Ascending aorta (tissue), 2 donors: ENCODE measurements around the gene SOS2. TPM values are rescaled to one million over a fixed set of nuclear protein-coding genes. Genes with fewer than 3 reads are reported as not detected.

ENCODE experiments used
- DNase-seq, 2 donors: peaks; one replicate each; pipeline ENCODE4 v3.0.0-alpha.2; 2019; ENCODE audit warnings: low spot score in 2 of 2
- H3K27ac ChIP-seq, 2 donors: fragments of 200-600 bp; sonication (generic); one replicate each; pipeline ENCODE4 v1.5.1; 2016 to 2017; ENCODE audit warnings: mild to moderate bottlenecking in 1 of 2
- H3K27me3 ChIP-seq: fragments of 200-600 bp; sonication (generic); one replicate; pipeline ENCODE4 v1.5.1; 2017
- H3K36me3 ChIP-seq, 2 donors: fragments of 200-600 bp; sonication (generic); one replicate each; pipeline ENCODE4 v1.5.1; 2016
- H3K4me1 ChIP-seq, 2 donors: fragments of 200-600 bp; sonication (generic); one replicate each; pipeline ENCODE4 v1.5.1; 2016 to 2017; ENCODE audit warnings: mild to moderate bottlenecking in 1 of 2
- H3K4me3 ChIP-seq, 2 donors: fragments of 200-600 bp; sonication (generic); one replicate each; pipeline ENCODE4 v1.5.1; 2016 to 2017; ENCODE audit warnings: mild to moderate bottlenecking in 1 of 2
- H3K9me3 ChIP-seq, 2 donors: fragments of 200-600 bp; sonication (generic); one replicate each; pipeline ENCODE4 v1.5.1; 2016
- CTCF ChIP-seq, 3 experiments: fragments of 200-600 bp in 2 of 3; fragments of 450-650 bp in 1 of 3; sonication (generic) in 2 of 3; IDR thresholded peaks; one replicate each; pipeline ENCODE4 v1.5.1; 2016 to 2019; ENCODE audit warnings: antibody characterized with exemption in 3 of 3, mild to moderate bottlenecking in 1 of 3, moderate library complexity in 1 of 3
- intact Hi-C: fragments of 100-400 bp; cut with DNase I; formaldehyde crosslinking; loops from one replicate; pipeline ENCODE4 v1.15.1; 2023
- total RNA-seq: library from RNA; depleted of rRNA; stranded (reverse); fragments of >200 nt; gene quantifications from one replicate; pipeline ENCODE4 v1.1.0, GENCODE V29; 2016

Gene SOS2
- total RNA-seq, 1 donor from 2014 or later = 7.3 TPM

GRCh38 chr14:50067723-50068495, 163.5 kb downstream of the SOS2 start:
- Histone ChIP-seq H3K27me3 (no peaks in the 10 kb centered on the region), H3K4me3 (no peak overlapping the region), H3K36me3 (no peaks in the 10 kb centered on the region), H3K4me1 (no peaks in the 10 kb centered on the region), H3K27ac (no peak overlapping the region), H3K9me3 (no peaks in the 10 kb centered on the region)
- TF ChIP-seq CTCF (IDR thresholded peaks at IDR 0.05) = no peak
- intact Hi-C loops = no loop called here
- peak in 1 of 2 donors; percentile 44 for DNase-seq

Other genes with a start within 250 kb of the SOS2 start
- not detected for gene VCPKMT, start 115.0 kb downstream of the SOS2 start, total RNA-seq
- 1.5 TPM for gene L2HGDH, start 80.7 kb upstream of the SOS2 start, total RNA-seq
- gene DMAC2L, start 80.7 kb upstream of the SOS2 start, total RNA-seq = 13.5 TPM
- gene CDKL1, start 165.3 kb upstream of the SOS2 start, total RNA-seq = 0.85 TPM